KOPT-K1 (cell line): ENCODE data around the gene SLC6A4.
"Not testable (repeated sequence)": the region's sequence is repeated elsewhere in the genome, so short reads cannot be mapped to it uniquely, and the experiment has no call there.

Source experiments
- H3K27ac ChIP-seq: fragments of 200-600 bp; sonication (generic); 2 replicates; pipeline ENCODE4 v1.5.1; 2016; ENCODE audit warnings: antibody characterized with exemption, mild to moderate bottlenecking, low read depth, low read length; ENCODE audit not compliant: poor library complexity, severe bottlenecking
- H3K36me3 ChIP-seq: fragments of 200-600 bp; sonication (generic); 2 replicates; pipeline ENCODE4 v1.5.1; 2017; ENCODE audit warnings: antibody characterized with exemption, mild to moderate bottlenecking, low read length, moderate library complexity; ENCODE audit not compliant: insufficient read depth
- H3K9me3 ChIP-seq: fragments of 200-600 bp; sonication (generic); 2 replicates; pipeline ENCODE4 v1.5.1; 2017; ENCODE audit warnings: antibody characterized with exemption, low read length, mild to moderate bottlenecking; ENCODE audit not compliant: insufficient read depth, poor library complexity, severe bottlenecking

The SLC6A4 gene

DNA sequence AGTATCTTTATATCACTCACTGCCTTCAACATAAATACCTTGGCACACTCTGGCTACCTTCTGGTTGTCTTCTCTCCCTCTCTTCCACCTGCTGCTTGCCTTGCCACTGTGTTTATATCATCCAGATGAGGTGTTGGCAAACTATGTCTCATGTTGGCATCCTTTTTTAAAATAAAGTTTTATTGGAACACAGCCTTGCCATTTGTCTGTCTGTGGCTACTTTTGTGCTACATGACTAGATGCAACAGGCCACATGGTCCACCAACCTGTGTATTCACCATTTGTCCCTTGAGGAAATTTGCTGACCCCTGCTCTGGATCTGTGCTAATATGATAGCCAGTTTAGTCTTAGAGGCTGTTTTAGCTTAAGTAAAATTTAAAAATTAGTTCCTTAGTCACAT is 82.0 kb downstream of the SLC6A4 start:
- Histone ChIP-seq H3K27ac (no peak overlapping the region), H3K9me3 (peaks cover 6% of the 10 kb centered on the region), H3K36me3 (peaks cover 30% of the 10 kb centered on the region)

DNA sequence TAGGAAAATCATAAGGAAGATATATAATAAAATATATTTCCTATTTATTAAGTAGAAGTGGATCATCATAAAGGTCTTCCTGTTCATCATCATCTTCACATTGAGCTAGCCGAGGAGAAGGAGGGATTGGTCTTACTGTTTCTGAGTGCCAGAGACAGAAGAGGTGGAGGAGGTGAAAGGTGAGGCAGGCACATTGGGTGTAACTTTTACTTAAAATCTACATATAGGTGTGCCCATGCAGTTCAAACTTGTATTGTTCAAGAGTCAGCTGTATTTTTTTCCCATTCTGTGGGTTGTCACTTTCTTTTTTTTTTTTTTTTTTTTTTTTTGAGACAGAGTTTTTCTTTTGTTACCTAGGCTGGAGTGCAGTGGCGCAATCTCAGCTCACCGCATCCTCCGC is 84.0 kb downstream of the SLC6A4 start:
- H3K27ac ChIP-seq = no peak overlapping the region
- H3K36me3 ChIP-seq = peaks cover 13% of the 10 kb centered on the region
- no peaks in the 10 kb centered on the region for H3K9me3 ChIP-seq

DNA sequence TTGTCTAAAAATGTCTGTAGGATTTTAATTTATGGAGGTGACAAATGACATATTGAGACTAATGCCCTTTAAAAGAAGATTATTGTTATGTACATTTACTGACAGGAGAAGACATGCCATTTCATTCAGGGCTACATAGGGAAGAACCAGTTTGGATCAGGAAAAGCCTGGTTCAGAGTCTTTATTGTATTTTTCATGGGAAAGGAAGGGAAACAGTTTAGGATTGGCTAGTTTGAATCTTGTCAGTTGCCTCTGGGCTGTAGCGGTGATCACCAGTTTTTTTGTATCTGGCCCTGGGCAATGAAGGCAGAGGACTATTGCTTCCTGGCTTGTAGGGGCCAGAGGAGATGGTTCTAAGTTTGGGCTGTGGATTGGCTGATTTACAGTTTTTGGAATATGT is 87.1 kb downstream of the SLC6A4 start:
- H3K36me3 ChIP-seq = peaks cover 6% of the 10 kb centered on the region; the same call in 1 of the 2 replicates
- no peaks in the 10 kb centered on the region for H3K9me3 ChIP-seq
- no peak overlapping the region for H3K27ac ChIP-seq

DNA sequence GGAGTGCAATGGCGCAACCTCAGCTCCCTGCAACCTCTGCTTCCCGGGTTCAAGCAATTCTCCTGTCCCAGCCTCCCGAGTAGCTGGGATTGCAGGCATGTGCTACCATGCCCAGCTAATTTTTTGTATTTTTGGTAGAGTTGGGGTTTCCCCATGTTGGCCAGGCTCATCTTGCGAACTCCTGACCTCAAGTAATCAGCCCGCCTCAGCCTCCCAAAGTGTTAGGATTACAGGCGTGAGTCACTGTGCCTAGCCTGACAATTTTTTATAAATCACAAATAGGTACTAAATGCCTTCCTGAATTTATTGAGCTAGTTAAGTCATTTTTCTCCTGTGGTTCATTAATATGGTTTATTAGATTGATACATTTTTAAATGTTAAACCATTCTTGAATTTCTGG is 87.6 kb downstream of the SLC6A4 start:
- H3K9me3 ChIP-seq, H3K36me3 ChIP-seq, H3K27ac ChIP-seq: not testable (repeated sequence)
